Endodermal cell (in vitro differentiated cells): Measurements from ENCODE around the gene SHOC2. TPM values are rescaled to one million over a fixed set of nuclear protein-coding genes. Genes with fewer than 3 reads are reported as not detected.

Source experiments
- DNase-seq: peaks from one replicate; pipeline ENCODE4 v3.0.0-alpha.2; 2017
- H3K27ac ChIP-seq: 2 replicates; pipeline ENCODE4 v1.5.1; 2013; ENCODE audit warnings: mild to moderate bottlenecking, low read depth, low read length, moderate library complexity
- H3K27me3 ChIP-seq: 2 replicates; pipeline ENCODE4 v1.6.1; 2013; ENCODE audit warnings: mild to moderate bottlenecking, low read length, moderate library complexity; ENCODE audit not compliant: insufficient read depth, control insufficient read depth, poor library complexity, severe bottlenecking
- H3K36me3 ChIP-seq: 2 replicates; pipeline ENCODE4 v1.7.0; 2013; ENCODE audit warnings: mild to moderate bottlenecking, low read length, moderate library complexity; ENCODE audit not compliant: control insufficient read depth, insufficient read depth
- H3K4me1 ChIP-seq: one replicate; pipeline ENCODE4 v1.7.0; 2013; ENCODE audit warnings: low read length; ENCODE audit not compliant: control insufficient read depth, insufficient read depth
- H3K4me3 ChIP-seq: 2 replicates; pipeline ENCODE4 v1.5.1; 2013; ENCODE audit warnings: mild to moderate bottlenecking, low read length, moderate library complexity
- H3K9ac ChIP-seq: 2 replicates; pipeline ENCODE4 v1.6.1; 2013; ENCODE audit warnings: mild to moderate bottlenecking, low read length, moderate library complexity; ENCODE audit not compliant: poor library complexity, severe bottlenecking; ENCODE audit errors: extremely low read depth
- H3K9me3 ChIP-seq: 2 replicates; pipeline ENCODE4 v1.6.1; 2013; ENCODE audit warnings: mild to moderate bottlenecking, low read length, moderate library complexity; ENCODE audit not compliant: control insufficient read depth
- H3K27ac Mint-ChIP-seq: 2 replicates; pipeline ENCODE4 v1.8.0; 2020; ENCODE audit warnings: mixed read lengths
- H3K27me3 Mint-ChIP-seq: 2 replicates; pipeline ENCODE4 v1.8.0; 2021; ENCODE audit warnings: mild to moderate bottlenecking, mixed read lengths; ENCODE audit not compliant: insufficient read depth
- H3K36me3 Mint-ChIP-seq: 2 replicates; pipeline ENCODE4 v1.8.0; 2020; ENCODE audit warnings: low read depth, mixed read lengths
- H3K4me1 Mint-ChIP-seq: 2 replicates; pipeline ENCODE4 v1.8.0; 2020; ENCODE audit warnings: mixed read lengths
- H3K4me3 Mint-ChIP-seq: 2 replicates; pipeline ENCODE4 v1.8.0; 2020; ENCODE audit warnings: mild to moderate bottlenecking, moderate library complexity, mixed read lengths
- H3K9me3 Mint-ChIP-seq: 2 replicates; pipeline ENCODE4 v1.8.0; 2020; ENCODE audit warnings: mild to moderate bottlenecking, mixed read lengths
- WGBS, 2 experiments: methylation state at CpG; one replicate each; pipeline versions ENCODE4 v1.1.5 to v1.1.7; 2013; ENCODE audit warnings: missing lambda C conversion rate in 2 of 2, mixed read lengths in 1 of 2; ENCODE audit not compliant: insufficient coverage in 1 of 2, insufficient read length in 1 of 2; 5-methylcytosine and 5-hydroxymethylcytosine counted together
- total RNA-seq, 2 donors: library from RNA; stranded (reverse); fragmentation: NEBNext Ultra II Directional in 1 of 2; extraction: Animal tissue kit (Norgen Biotek cat#: 25700) in 1 of 2; gene quantifications; 2 replicates in 1 of 2; 3 replicates in 1 of 2; pipeline ENCODE4 v1.2.1, GENCODE V29; 2021
- TF ChIP-seq, protein P1 (sequence below): fragments of 200-600 bp; sonication (generic); conservative IDR thresholded peaks from 2 replicates; pipeline ENCODE4 v1.5.0; 2021; ENCODE audit warnings: antibody characterized with exemption, mild to moderate bottlenecking

SHOC2 gene
- total RNA-seq, 2 donors from 2014 or later, result 38.4 to 49.6 TPM

DNA sequence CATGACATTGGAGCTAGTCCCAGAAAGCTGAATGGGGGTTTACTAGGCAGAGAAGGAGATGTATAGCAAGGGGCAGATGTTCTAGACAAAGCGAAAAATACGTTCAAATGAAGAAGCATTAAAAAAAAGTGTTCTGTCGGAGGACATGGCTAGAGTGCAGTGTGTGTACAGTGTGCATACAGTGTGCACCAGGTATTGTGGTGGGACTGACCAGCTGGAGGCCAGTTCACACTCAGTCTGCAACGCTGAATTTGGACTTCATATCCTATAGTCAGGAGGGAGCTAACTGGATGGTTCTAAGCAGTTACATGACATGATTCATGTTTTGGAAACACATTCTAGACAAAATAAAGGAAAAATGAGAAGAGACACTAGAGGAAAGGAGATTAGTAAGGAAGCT is 9.3 kb upstream of the SHOC2 start:
- H3K9me3 Mint-ChIP-seq, result no peaks in the 10 kb centered on the region
- peaks cover 6% of the 10 kb centered on the region for H3K36me3 Mint-ChIP-seq
- H3K4me3 Mint-ChIP-seq, result no peak overlapping the region
- no peaks in the 10 kb centered on the region for H3K27me3 Mint-ChIP-seq
- no peak overlapping the region for H3K9ac ChIP-seq
- H3K9me3 ChIP-seq, result no peaks in the 10 kb centered on the region
- H3K27ac ChIP-seq, result no peak overlapping the region
- no peak overlapping the region for H3K27ac Mint-ChIP-seq
- no peaks in the 10 kb centered on the region for H3K36me3 ChIP-seq
- no peak for DNase-seq
- H3K4me1 Mint-ChIP-seq, result peaks cover 12% of the 10 kb centered on the region
- no peaks in the 10 kb centered on the region for H3K27me3 ChIP-seq
- H3K4me3 ChIP-seq, result no peak overlapping the region
- no peaks in the 10 kb centered on the region for H3K4me1 ChIP-seq
- TF ChIP-seq, protein P1, sequence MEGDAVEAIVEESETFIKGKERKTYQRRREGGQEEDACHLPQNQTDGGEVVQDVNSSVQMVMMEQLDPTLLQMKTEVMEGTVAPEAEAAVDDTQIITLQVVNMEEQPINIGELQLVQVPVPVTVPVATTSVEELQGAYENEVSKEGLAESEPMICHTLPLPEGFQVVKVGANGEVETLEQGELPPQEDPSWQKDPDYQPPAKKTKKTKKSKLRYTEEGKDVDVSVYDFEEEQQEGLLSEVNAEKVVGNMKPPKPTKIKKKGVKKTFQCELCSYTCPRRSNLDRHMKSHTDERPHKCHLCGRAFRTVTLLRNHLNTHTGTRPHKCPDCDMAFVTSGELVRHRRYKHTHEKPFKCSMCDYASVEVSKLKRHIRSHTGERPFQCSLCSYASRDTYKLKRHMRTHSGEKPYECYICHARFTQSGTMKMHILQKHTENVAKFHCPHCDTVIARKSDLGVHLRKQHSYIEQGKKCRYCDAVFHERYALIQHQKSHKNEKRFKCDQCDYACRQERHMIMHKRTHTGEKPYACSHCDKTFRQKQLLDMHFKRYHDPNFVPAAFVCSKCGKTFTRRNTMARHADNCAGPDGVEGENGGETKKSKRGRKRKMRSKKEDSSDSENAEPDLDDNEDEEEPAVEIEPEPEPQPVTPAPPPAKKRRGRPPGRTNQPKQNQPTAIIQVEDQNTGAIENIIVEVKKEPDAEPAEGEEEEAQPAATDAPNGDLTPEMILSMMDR, result no peak
- WGBS, 2 experiments, result 93 to 96% methylated on average over 3 to 4 of the region's 4 CpGs

DNA sequence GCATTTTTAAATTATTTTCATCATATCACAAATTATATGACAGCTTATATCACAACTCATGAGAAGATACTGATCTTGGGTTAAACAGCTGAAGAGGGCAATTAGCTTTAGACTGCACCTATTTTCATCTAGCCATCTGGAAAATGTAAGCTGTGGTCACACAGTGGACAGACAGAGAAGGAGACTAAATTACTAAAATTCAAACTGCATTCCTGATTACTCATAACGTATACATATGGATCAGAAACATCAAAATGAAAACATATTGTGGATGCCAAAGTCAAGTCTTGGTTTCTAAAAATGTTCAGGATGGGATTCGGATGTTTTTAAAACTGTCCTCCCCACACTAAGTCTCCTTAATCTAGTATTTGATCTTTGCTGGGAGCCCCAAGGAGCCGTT is 7.0 kb upstream of the SHOC2 start:
- Mint-ChIP-seq H3K4me3 (no peak overlapping the region), H3K27ac (no peak overlapping the region), H3K36me3 (no peaks in the 10 kb centered on the region), H3K27me3 (no peaks in the 10 kb centered on the region), H3K9me3 (no peaks in the 10 kb centered on the region), H3K4me1 (peaks cover 14% of the 10 kb centered on the region)
- Histone ChIP-seq H3K27me3 (no peaks in the 10 kb centered on the region), H3K9me3 (no peaks in the 10 kb centered on the region), H3K4me3 (no peak overlapping the region), H3K27ac (no peak overlapping the region), H3K36me3 (no peaks in the 10 kb centered on the region), H3K4me1 (peaks cover 5% of the 10 kb centered on the region), H3K9ac (no peak overlapping the region)
- TF ChIP-seq, protein P1, result no peak
- no peak for DNase-seq
- 90 to 95% methylated on average over 3 of the region's 3 CpGs for WGBS, 2 experiments

DNA sequence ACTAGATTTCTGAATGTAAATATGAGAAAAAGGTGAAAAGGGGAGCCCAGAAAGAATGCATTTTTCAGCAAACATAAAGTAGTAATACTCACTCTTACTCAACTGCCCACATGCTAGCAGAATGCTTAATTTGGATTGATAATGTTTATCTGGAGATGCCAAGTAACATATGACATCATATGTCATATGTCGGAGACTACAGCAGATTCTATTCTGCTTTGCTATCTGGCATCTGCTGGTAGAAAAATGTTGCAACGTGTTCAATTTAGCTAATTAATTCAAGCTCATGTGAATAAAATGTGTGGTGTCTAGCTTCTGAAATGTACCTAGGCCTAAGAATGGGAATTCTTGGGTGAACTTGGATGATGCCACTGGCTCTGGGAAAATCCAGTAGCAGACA is 5.0 kb upstream of the SHOC2 start:
- Histone ChIP-seq H3K9me3 (no peaks in the 10 kb centered on the region), H3K4me3 (no peak overlapping the region), H3K4me1 (peaks cover 5% of the 10 kb centered on the region), H3K27me3 (no peaks in the 10 kb centered on the region), H3K36me3 (no peaks in the 10 kb centered on the region), H3K27ac (no peak overlapping the region), H3K9ac (no peak overlapping the region)
- WGBS, 2 experiments, result 94 to 95% methylated on average over 2 of the region's 2 CpGs
- Mint-ChIP-seq H3K9me3 (no peaks in the 10 kb centered on the region), H3K27ac (no peak overlapping the region), H3K4me1 (peaks cover 16% of the 10 kb centered on the region), H3K27me3 (no peaks in the 10 kb centered on the region), H3K4me3 (no peak overlapping the region), H3K36me3 (no peaks in the 10 kb centered on the region)
- TF ChIP-seq, protein P1, result no peak
- no peak for DNase-seq
